Neural progenitor cell (in vitro differentiated cells): ENCODE data around the gene BRCA1. TPM values are rescaled to one million over a fixed set of nuclear protein-coding genes. Genes with fewer than 3 reads are reported as not detected.

Experiments
- DNase-seq: peaks from one replicate; pipeline ENCODE4 v3.0.0-alpha.2; 2016; ENCODE audit warnings: low spot score
- H2AFZ ChIP-seq: fragments of 200-600 bp; sonication (generic); replicated peaks from 2 replicates; pipeline ENCODE4 v1.6.1; 2016; ENCODE audit warnings: antibody characterized with exemption
- H3F3A ChIP-seq: fragments of 200-600 bp; sonication (generic); 2 replicates; pipeline ENCODE4 v1.6.1; 2016; ENCODE audit warnings: antibody characterized with exemption, low read depth
- H3K27ac ChIP-seq: fragments of 200-600 bp; sonication (generic); 2 replicates; pipeline ENCODE4 v1.5.1; 2016; ENCODE audit warnings: mild to moderate bottlenecking
- H3K27me3 ChIP-seq: fragments of 200-600 bp; sonication (generic); 2 replicates; pipeline ENCODE4 v1.6.1; 2016; ENCODE audit warnings: mild to moderate bottlenecking, moderate library complexity
- H3K36me3 ChIP-seq: fragments of 200-600 bp; sonication (generic); 2 replicates; pipeline ENCODE4 v1.5.1; 2016
- H3K4me1 ChIP-seq: fragments of 200-600 bp; sonication (generic); 2 replicates; pipeline ENCODE4 v1.6.1; 2016; ENCODE audit warnings: mixed run types
- H3K4me2 ChIP-seq: fragments of 200-600 bp; sonication (generic); 2 replicates; pipeline ENCODE4 v1.6.1; 2016
- H3K4me3 ChIP-seq: fragments of 200-600 bp; sonication (generic); 2 replicates; pipeline ENCODE4 v1.5.1; 2016
- H3K79me2 ChIP-seq: fragments of 200-600 bp; sonication (generic); 2 replicates; pipeline ENCODE4 v1.6.1; 2016; ENCODE audit warnings: low read depth
- H3K9ac ChIP-seq: fragments of 200-600 bp; sonication (generic); 2 replicates; pipeline ENCODE4 v1.6.1; 2016
- H3K9me3 ChIP-seq: fragments of 200-600 bp; sonication (generic); 2 replicates; pipeline ENCODE4 v1.5.1; 2016; ENCODE audit warnings: low read depth
- H4K20me1 ChIP-seq: fragments of 200-600 bp; sonication (generic); 2 replicates; pipeline ENCODE4 v1.6.1; 2016; ENCODE audit warnings: low read depth
- H3K27ac Mint-ChIP-seq: 3 replicates; pipeline ENCODE4 v1.8.0; 2021; ENCODE audit warnings: mixed read lengths
- H3K27me3 Mint-ChIP-seq: 2 replicates; pipeline ENCODE4 v1.8.0; 2022; ENCODE audit warnings: low read depth, mild to moderate bottlenecking, inconsistent platforms, moderate library complexity, mixed read lengths; ENCODE audit not compliant: insufficient read depth
- H3K36me3 Mint-ChIP-seq: 3 replicates; pipeline ENCODE4 v1.8.0; 2021; ENCODE audit warnings: mixed read lengths
- H3K4me1 Mint-ChIP-seq: 3 replicates; pipeline ENCODE4 v1.8.0; 2021; ENCODE audit warnings: mixed read lengths
- H3K4me3 Mint-ChIP-seq: 3 replicates; pipeline ENCODE4 v1.8.0; 2021; ENCODE audit warnings: mild to moderate bottlenecking, moderate library complexity, mixed read lengths
- H3K9me3 Mint-ChIP-seq: 3 replicates; pipeline ENCODE4 v1.8.0; 2020; ENCODE audit warnings: mixed read lengths
- CTCF ChIP-seq: fragments of 200-600 bp; sonication (generic); IDR thresholded peaks from 2 replicates; pipeline ENCODE4 v1.5.1; 2017; ENCODE audit warnings: antibody characterized with exemption, mild to moderate bottlenecking
- EZH2 ChIP-seq: fragments of 200-600 bp; sonication (generic); IDR thresholded peaks from 2 replicates; pipeline ENCODE4 v1.6.1; 2017; ENCODE audit warnings: antibody characterized with exemption, mild to moderate bottlenecking, moderate library complexity
- EZH2phosphoT487 ChIP-seq: fragments of 200-600 bp; sonication (generic); IDR thresholded peaks from 2 replicates; pipeline ENCODE4 v1.6.1; 2017; ENCODE audit warnings: antibody characterized with exemption
- total RNA-seq: library from RNA; depleted of rRNA; stranded (reverse); fragments of >200 nt; gene quantifications from 2 replicates; pipeline ENCODE4 v1.2.3, GENCODE V29; 2015; ENCODE audit warnings: low replicate concordance

Gene BRCA1
- total RNA-seq, 1 donor from 2014 or later: 77.3 TPM

DNA sequence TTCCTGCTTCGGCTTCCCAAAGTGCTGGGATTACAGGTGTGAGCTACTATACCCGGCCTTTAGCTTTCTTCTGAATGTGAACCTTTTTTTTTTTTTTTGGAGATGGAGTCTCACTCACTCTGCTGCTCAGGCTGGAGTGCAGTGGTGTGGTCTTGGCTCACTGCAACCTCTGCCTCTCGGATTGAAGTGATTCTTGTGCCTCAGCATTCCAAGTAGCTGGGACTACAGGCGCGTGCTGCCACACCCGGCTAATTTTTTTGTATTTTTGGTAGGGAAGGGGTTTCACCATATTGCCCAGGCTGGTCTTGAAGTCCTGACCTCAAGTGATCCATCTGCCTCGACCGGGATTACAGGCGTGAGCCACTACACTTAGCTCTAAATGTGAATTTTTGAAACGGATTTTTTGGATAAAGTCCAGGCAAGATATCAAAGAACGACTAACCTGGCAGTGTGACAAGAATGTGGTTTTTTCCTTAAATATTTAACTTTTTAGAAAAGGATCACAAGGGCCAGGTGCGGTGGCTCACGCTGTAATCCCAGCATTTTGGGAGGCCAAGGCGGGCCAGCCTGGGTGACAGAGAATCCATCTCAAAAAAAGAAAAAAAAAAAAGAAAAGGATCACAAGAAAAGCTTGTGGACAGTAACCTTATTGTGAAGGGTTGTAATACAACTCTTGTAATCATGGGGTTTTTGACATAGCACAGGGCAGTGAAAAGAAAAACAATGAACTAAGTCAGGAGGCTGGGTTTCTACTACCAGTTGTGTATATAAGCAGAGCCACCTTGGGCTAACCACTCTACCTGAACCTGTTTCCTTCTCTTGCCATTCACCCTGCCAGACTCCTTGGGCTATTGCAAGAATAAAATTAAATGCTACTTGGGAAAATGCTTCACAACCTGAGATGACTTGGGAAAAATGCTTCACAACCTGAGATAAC, 6.2 kb downstream of the BRCA1 start:
- Histone ChIP-seq H3K79me2 (peaks cover 16% of the 10 kb centered on the region), H3K27ac (no peak overlapping the region), H3K4me3 (no peak overlapping the region), H4K20me1 (no peaks in the 10 kb centered on the region), H3K9me3 (no peaks in the 10 kb centered on the region), H3K36me3 (peaks cover 4% of the 10 kb centered on the region), H2AFZ (no peak overlapping the region), H3K4me1 (peaks cover 5% of the 10 kb centered on the region), H3K4me2 (no peak overlapping the region), H3K9ac (no peak overlapping the region), H3K27me3 (no peaks in the 10 kb centered on the region), H3F3A (no peaks in the 10 kb centered on the region)
- H3K4me1 Mint-ChIP-seq: peaks cover 4% of the 10 kb centered on the region
- no peaks in the 10 kb centered on the region for H3K27me3 Mint-ChIP-seq
- no peak overlapping the region for H3K27ac Mint-ChIP-seq
- DNase-seq: no peak
- TF ChIP-seq CTCF (no peak), EZH2phosphoT487 (no peak), EZH2 (no peak)
- H3K9me3 Mint-ChIP-seq: no peaks in the 10 kb centered on the region
- H3K36me3 Mint-ChIP-seq: peaks cover 7% of the 10 kb centered on the region
- no peak overlapping the region for H3K4me3 Mint-ChIP-seq

DNA sequence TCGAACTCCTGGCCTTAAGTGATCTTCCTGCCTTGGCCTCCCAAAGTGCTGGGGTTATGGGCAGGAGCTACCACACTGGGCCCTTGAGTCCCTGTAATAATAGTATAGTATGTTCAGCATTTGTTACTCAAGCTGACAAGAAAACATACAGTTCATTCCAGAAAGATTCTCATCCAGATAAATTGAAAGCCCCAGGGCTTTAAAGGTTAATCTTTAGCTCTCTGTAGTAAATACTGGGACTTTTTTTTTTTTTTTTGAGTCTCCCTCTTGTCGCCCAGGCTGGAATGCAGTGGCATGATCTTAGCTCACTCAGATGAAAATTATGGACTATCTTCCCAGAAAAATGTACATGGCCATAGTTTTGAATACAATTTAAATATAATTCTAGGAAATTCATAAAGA, 11.0 kb downstream of the BRCA1 start:
- no peak for DNase-seq
- Histone ChIP-seq H3K4me1 (no peaks in the 10 kb centered on the region), H3K4me3 (no peak overlapping the region), H3K36me3 (peaks cover 4% of the 10 kb centered on the region), H2AFZ (no peak overlapping the region), H3K4me2 (no peak overlapping the region), H4K20me1 (no peaks in the 10 kb centered on the region), H3K9ac (no peak overlapping the region), H3K9me3 (no peaks in the 10 kb centered on the region), H3F3A (no peaks in the 10 kb centered on the region), H3K27ac (no peak overlapping the region), H3K79me2 (no peaks in the 10 kb centered on the region), H3K27me3 (no peaks in the 10 kb centered on the region)
- TF ChIP-seq EZH2 (no peak), CTCF (no peak), EZH2phosphoT487 (no peak)
- Mint-ChIP-seq H3K9me3 (no peaks in the 10 kb centered on the region), H3K27me3 (no peaks in the 10 kb centered on the region), H3K4me3 (no peak overlapping the region), H3K4me1 (no peaks in the 10 kb centered on the region), H3K36me3 (peaks cover 5% of the 10 kb centered on the region), H3K27ac (no peak overlapping the region)

DNA sequence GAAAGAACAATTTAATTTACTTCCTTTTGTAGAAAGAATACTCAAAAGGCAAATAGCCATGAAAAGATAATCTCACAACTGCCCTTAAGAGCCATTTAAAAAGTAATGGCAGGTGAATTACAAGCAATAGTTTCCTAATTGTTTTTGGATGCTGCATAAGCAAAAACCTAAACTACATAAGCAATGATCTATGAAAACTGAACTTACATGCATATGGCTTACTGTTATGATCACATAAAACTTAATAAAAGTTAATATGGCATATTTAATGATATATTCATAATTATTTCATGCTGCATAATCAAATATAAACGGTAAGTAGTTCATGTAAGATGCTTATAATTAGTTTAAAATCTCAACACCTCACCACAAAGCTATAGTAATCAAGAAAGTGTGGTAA, 18.6 kb downstream of the BRCA1 start:
- Histone ChIP-seq H3K27ac (no peak overlapping the region), H2AFZ (no peak overlapping the region), H3K9me3 (no peaks in the 10 kb centered on the region), H4K20me1 (no peaks in the 10 kb centered on the region), H3K9ac (no peak overlapping the region), H3K36me3 (peaks cover 13% of the 10 kb centered on the region), H3K4me1 (no peaks in the 10 kb centered on the region), H3K4me2 (no peak overlapping the region), H3F3A (no peaks in the 10 kb centered on the region), H3K27me3 (no peaks in the 10 kb centered on the region), H3K4me3 (no peak overlapping the region), H3K79me2 (no peaks in the 10 kb centered on the region)
- H3K4me3 Mint-ChIP-seq: no peak overlapping the region
- TF ChIP-seq CTCF: no peak
- TF ChIP-seq EZH2: no peak
- no peak for TF ChIP-seq EZH2phosphoT487
- H3K9me3 Mint-ChIP-seq: no peaks in the 10 kb centered on the region
- H3K27ac Mint-ChIP-seq: no peak overlapping the region
- no peak for DNase-seq
- H3K4me1 Mint-ChIP-seq: no peaks in the 10 kb centered on the region
- H3K36me3 Mint-ChIP-seq: peaks cover 9% of the 10 kb centered on the region
- no peaks in the 10 kb centered on the region for H3K27me3 Mint-ChIP-seq
